HG03135 (cell line): ENCODE measurements around the gene SPCS2.
A peak's percentile ranks its signal among the peaks of the same experiment; 100 is the strongest.

Experiments
- ATAC-seq: cut with Tn5 transposase; IDR thresholded peaks from one replicate; pipeline ENCODE4 v1.9.1; 2021; ENCODE audit warnings: mild to moderate bottlenecking, moderate library complexity; ENCODE audit not compliant: unreplicated experiment

SPCS2 gene

GRCh38 chr11:74948898-74949752 is at the start of gene SPCS2, which contains the start of gene XRRA1:
Gene SPCS2, plus strand, starts transcription at chr11:74949266. Its CDS starts 20 bp downstream, at chr11:74949286.
Gene XRRA1, minus strand, starts transcription at chr11:74949091. Its CDS starts 8,213 bp downstream, at chr11:74940878.
- peak; percentile 92 for ATAC-seq

DNA sequence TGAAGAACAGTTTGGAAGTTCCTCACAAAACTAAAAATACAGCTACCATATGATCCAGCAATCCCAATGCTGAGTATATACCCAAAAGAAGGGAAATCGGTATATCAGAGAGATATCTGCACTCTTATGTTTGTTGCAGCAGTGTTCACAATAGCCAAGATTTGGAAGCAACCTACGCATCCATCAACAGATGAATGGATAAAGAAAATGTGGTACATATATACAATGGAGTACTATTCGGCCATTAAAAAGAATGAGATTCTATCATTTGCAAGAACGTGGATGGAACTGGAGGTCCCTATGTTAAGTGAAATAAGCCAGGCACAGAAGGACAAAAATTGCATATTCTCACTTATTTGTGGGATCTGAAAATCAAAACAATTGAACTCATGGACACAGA is 46.7 kb upstream of the SPCS2 start:
- no peak for ATAC-seq

DNA sequence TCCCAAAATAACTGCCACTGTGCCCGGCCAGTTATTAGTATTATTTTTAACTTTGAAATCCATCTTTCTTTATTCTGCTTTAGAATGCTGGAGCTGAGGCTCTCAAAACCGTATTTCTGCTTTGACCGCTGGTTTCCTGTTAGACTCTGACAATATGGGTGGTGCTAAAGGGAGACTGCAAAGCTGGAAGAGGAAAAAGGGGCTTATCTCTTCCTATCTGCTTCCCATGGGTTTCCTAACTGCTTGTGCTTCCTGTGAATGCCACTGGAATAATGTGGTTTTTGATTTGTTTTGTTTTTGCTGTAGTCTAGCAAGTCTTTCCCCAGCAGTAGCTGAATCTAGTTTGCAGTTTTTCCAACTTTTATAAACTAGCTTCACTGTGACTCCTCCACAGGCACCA is 43.7 kb upstream of the SPCS2 start:
- ATAC-seq: no peak

DNA sequence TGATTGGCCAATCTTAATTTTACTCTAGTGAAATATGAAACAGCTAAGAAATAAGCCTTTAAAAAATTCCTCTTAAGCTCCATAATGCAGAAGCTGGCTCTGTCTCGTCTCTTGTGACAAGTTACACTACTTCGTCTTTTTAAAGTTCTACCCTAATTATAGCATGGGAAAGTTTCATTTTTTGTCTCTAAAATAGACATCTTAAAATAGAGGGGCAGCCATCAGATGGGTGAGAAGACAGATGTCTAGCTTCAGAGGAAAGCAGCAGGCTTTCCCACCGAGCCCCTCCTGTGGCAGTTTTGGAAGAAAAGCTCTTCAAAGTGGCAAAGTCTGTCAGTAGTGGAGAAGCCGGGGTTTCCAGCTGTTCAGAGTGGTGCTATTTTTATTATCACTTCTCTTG is 39.7 kb upstream of the SPCS2 start:
- no peak for ATAC-seq

DNA sequence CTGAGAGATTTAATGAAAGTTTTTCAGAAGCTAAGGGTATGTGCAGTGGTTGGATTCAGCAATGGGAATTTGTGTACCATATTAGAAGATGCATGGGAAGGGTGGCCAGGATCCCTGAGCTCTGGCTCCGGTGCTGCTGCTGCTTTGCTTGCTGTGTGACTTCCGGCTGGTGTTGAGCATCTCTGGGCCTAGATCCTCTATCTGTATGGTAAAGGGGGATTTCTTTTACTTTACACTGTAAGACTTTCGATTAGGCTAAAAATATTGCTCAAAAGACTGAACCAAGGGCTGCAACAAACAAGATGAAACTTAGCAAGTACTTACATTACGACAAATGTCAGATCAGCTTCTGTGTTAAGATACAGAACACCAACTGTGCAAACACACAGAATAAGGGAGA is 39.3 kb upstream of the SPCS2 start:
- ATAC-seq: no peak

DNA sequence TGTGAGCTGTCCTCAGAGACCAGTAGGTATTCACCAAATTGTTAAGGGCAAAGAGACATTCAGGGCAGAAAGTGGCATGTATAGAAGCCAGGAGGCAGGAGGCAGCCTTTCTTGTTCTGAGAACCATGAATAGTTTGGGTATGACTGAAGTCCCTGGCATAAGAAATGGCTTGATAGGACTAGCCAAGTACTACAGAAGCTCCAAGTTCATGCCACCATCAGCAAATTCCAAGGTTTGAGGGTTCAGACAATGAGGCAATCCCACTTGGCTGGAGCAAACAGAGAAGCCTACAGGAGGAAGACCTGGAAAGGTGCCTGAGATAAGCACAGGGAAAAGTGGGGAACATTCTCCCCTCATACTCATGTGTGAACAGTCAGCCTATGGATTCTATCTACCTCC is 25.9 kb upstream of the SPCS2 start:
- no peak for ATAC-seq

DNA sequence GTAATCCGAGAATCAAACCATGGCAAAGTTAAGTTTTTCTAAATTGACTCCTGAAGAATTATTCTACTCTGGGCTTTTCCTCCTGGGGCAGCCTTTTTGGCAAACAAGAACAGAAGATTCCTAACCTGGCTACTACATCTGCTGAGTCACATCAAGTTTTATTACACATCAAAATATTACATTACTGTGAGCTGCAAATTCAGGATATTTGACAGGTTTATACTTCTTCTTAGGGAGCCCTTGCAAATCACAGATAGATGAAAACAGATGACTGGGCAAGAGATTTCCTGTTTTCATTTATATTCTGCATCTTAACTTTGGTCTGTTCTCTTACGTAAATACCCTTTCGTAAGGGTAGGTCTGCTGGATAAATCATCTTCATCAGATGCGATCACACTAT is 23.8 kb upstream of the SPCS2 start:
- ATAC-seq: no peak

GRCh38 chr11:74926304-74927030 is 22.6 kb upstream of the SPCS2 start:
- no peak for ATAC-seq

- ATAC-seq: no peak
These were observed 21.6 kb upstream of the SPCS2 start for GRCh38 chr11:74927496-74927895.

- no peak for ATAC-seq
These were observed 19.4 kb upstream of the SPCS2 start for GRCh38 chr11:74929431-74930363.

- ATAC-seq: no peak
These were observed 16.9 kb upstream of the SPCS2 start for GRCh38 chr11:74932169-74932568.

- ATAC-seq: no peak
These were observed 16.3 kb upstream of the SPCS2 start for GRCh38 chr11:74932797-74933196.

DNA sequence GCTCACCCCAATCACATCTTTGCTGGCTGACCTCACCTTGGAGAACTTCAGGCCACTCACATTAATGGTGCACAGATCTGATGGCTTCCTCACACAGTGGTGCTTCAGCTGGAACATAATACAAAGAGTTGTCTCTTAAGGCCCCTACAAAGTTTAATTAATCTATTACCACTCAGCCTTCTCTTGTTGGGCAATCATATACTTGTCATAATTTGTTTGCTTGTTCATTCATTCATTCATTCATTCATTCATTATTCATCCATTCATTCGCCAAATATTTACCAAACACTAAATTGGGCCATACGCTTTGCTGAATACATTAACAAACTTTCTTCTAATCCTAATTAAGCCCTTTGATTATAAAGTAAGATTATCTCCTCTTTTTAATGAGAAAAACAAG is 15.3 kb upstream of the SPCS2 start:
- ATAC-seq: no peak

GRCh38 chr11:74935285-74935684 is 13.8 kb upstream of the SPCS2 start:
- ATAC-seq: no peak

- ATAC-seq: no peak
These were observed 13.0 kb upstream of the SPCS2 start for GRCh38 chr11:74936087-74936486.

GRCh38 chr11:74936976-74937375 is 12.1 kb upstream of the SPCS2 start:
- no peak for ATAC-seq

DNA sequence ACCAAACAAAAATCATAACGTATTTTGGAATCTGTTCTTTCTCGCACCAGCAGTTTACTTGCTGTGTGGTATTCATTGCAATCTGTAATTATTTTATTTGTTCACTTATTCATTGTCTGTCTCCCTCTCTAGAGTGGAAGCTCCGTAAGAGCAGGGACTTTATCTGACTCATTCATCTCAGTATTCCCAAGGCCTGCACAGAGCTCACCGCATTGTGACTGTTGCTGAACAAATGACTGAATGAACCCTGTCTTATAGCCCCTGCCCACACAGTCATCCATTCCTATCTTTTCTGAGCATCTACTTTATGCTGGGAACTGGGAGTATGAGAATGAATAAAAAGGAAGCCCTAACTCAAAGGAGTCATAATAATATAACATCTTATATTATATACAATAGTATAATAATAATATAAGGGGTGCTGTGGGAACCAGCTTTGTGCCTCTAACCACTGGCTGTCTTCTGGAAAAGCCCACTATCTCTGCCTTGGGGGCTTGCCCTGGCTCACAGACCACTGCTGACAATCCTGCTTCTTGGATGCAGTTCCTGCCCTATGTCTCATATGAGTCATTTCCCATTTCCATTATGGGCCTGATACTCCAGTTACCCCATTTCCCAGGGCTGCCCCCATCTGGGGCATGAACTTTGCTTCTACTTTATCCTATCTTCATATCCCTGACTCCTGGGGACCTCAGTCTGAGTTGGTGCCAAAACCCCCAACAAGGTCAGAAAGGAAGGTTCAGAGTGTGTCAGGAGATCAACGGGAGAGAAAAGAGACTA is 11.2 kb upstream of the SPCS2 start:
- ATAC-seq: no peak

DNA sequence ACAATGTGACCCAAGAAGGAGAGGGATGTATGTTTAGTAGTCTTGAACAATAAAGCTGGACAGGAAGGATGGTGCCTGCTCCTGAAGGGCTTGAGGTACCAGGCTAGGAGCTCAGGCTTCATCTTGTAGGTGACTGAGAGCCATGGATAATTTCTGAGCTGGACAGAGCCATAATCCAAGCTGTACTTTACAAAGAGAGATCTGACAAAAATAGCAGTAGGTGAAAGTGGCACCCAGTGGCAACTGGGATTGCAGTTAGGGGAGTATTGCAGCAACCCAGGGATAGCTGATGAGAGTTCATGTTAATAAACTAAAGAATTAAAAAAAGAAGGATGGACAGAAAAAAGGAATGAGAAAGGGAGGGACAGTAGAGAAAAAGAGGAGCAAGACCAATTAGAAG is 7.6 kb upstream of the SPCS2 start:
- ATAC-seq: no peak

- ATAC-seq: no peak
These were observed 6.8 kb upstream of the SPCS2 start for GRCh38 chr11:74942073-74942759.

DNA sequence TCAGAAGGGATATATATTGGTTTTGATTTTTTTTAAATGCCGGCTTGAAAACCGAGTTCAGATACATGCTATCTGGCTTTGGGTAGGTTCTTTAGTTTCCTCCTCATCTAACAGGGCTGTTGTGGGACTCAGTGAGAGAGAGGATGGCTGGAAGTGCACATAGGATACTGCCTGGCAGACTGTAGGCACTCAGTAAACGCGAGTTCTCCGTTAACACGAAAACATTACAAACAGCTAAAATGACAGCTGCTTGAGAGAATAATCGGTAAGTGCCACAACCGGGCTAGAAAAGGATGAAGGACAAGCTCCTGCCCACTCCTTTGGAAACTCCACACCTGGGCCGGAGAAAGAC is 544 bp upstream of the SPCS2 start:
- peak; percentile 13 for ATAC-seq
